ENCODE measurements around the gene EMC7. TPM values are rescaled to one million over a fixed set of nuclear protein-coding genes. Genes with fewer than 3 reads are reported as not detected.
"Not testable (repeated sequence)": the region's sequence is repeated elsewhere in the genome, so short reads cannot be mapped to it uniquely, and the experiment has no call there.

The EMC7 gene
- total and polyA plus RNA-seq, 2 donors = 27.3 to 59.1 TPM

GRCh38 chr15:34050385-34050784 is 51.3 kb downstream of the EMC7 start:
- DNase-seq (ENCODE audit: low read depth in 6 of 9, low spot score in 9 of 9); H3K4me3 ChIP-seq (ENCODE audit: low read length in 2 of 2); H3K36me3 ChIP-seq (ENCODE audit: control insufficient read depth in 2 of 2, insufficient read depth in 2 of 2, low read length in 1 of 2); H3K27me3 ChIP-seq (ENCODE audit: control insufficient read depth in 2 of 2, insufficient read depth in 1 of 2, low read length in 1 of 2); H3K27ac ChIP-seq (ENCODE audit: low read depth in 1 of 2, low read length in 1 of 2); H3K9me3 ChIP-seq (ENCODE audit: control insufficient read depth in 2 of 2, insufficient read depth in 1 of 2, low read length in 1 of 2); H3K4me1 ChIP-seq (ENCODE audit: control insufficient read depth in 2 of 2, insufficient read depth in 2 of 2, low read length in 2 of 2): not testable (repeated sequence)
- WGBS = 95% methylated on average over 1 of the region's 1 CpG

DNA sequence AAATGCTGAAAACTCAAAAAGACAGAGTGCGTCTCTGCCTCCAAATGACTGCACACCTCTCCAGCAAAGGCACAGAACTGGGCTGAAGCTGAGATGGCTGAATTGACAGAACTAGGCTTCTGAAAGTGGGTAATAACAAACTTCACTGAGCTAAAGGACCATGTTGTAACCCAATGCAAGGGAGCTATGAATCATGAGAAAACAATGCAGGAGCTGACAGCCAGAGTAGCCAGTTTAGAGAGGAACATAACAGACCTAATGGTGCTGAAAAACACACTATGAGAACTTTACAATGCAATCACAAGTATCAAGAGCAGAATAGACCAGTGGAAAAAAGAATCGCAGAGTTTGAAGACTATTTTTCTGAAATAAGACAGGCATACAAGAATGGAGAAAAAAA is 52.5 kb downstream of the EMC7 start:
- H3K4me3 ChIP-seq (ENCODE audit: low read length in 2 of 2) = no peak overlapping the region
- H3K27me3 ChIP-seq (ENCODE audit: control insufficient read depth in 2 of 2, insufficient read depth in 1 of 2, low read length in 1 of 2) = no peaks in the 10 kb centered on the region
- H3K4me1 ChIP-seq (ENCODE audit: control insufficient read depth in 2 of 2, insufficient read depth in 2 of 2, low read length in 2 of 2) = no peaks in the 10 kb centered on the region
- H3K36me3 ChIP-seq (ENCODE audit: control insufficient read depth in 2 of 2, insufficient read depth in 2 of 2, low read length in 1 of 2) = no peaks in the 10 kb centered on the region
- 98% methylated on average over 2 of the region's 2 CpGs for WGBS
- H3K27ac ChIP-seq (ENCODE audit: low read depth in 1 of 2, low read length in 1 of 2) = no peak overlapping the region
- H3K9me3 ChIP-seq (ENCODE audit: control insufficient read depth in 2 of 2, insufficient read depth in 1 of 2, low read length in 1 of 2) = no peaks in the 10 kb centered on the region
- no peak for DNase-seq (ENCODE audit: low read depth in 6 of 9, low spot score in 9 of 9)

GRCh38 chr15:34047893-34048775 is 53.5 kb downstream of the EMC7 start:
- H3K4me3 ChIP-seq (ENCODE audit: low read length in 2 of 2) = no peak overlapping the region
- no peaks in the 10 kb centered on the region for H3K9me3 ChIP-seq (ENCODE audit: control insufficient read depth in 2 of 2, insufficient read depth in 1 of 2, low read length in 1 of 2)
- H3K4me1 ChIP-seq (ENCODE audit: control insufficient read depth in 2 of 2, insufficient read depth in 2 of 2, low read length in 2 of 2) = no peaks in the 10 kb centered on the region
- H3K27ac ChIP-seq (ENCODE audit: low read depth in 1 of 2, low read length in 1 of 2) = no peak overlapping the region
- no peaks in the 10 kb centered on the region for H3K36me3 ChIP-seq (ENCODE audit: control insufficient read depth in 2 of 2, insufficient read depth in 2 of 2, low read length in 1 of 2)
- DNase-seq (ENCODE audit: low read depth in 6 of 9, low spot score in 9 of 9) = no peak
- 89% methylated on average over 10 of the region's 10 CpGs for WGBS
- no peaks in the 10 kb centered on the region for H3K27me3 ChIP-seq (ENCODE audit: control insufficient read depth in 2 of 2, insufficient read depth in 1 of 2, low read length in 1 of 2)

GRCh38 chr15:34046471-34047145 is 55.1 kb downstream of the EMC7 start:
- Histone ChIP-seq H3K4me3 (ENCODE audit: low read length in 2 of 2) (no peak overlapping the region), H3K9me3 (ENCODE audit: control insufficient read depth in 2 of 2, insufficient read depth in 1 of 2, low read length in 1 of 2) (no peaks in the 10 kb centered on the region), H3K36me3 (ENCODE audit: control insufficient read depth in 2 of 2, insufficient read depth in 2 of 2, low read length in 1 of 2) (no peaks in the 10 kb centered on the region), H3K27me3 (ENCODE audit: control insufficient read depth in 2 of 2, insufficient read depth in 1 of 2, low read length in 1 of 2) (no peaks in the 10 kb centered on the region), H3K27ac (ENCODE audit: low read depth in 1 of 2, low read length in 1 of 2) (no peak overlapping the region), H3K4me1 (ENCODE audit: control insufficient read depth in 2 of 2, insufficient read depth in 2 of 2, low read length in 2 of 2) (no peaks in the 10 kb centered on the region)
- 97% methylated on average over 16 of the region's 16 CpGs for WGBS
- DNase-seq (ENCODE audit: low read depth in 6 of 9, low spot score in 9 of 9) = no peak

DNA sequence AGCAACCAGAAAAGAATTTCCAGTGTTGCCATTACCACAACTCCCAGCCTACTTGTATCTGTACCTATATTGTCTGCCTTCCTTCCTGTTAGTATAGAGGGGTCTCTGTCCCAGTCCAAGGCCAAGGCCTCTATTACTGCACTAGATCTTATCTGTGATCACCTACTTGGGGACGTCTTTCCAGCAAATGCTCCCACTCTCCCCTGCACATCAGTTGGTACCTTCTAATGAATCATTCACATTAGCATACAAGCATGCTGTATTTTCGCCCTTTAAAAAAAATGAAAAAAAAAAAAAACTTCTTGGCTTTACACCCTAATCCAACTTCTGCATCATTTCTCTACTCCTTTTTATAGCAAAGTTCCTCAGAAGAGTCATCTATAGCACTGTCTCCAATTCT is 57.8 kb downstream of the EMC7 start:
- no peak overlapping the region for H3K4me3 ChIP-seq (ENCODE audit: low read length in 2 of 2)
- H3K36me3 ChIP-seq (ENCODE audit: control insufficient read depth in 2 of 2, insufficient read depth in 2 of 2, low read length in 1 of 2) = no peaks in the 10 kb centered on the region
- no peak overlapping the region for H3K27ac ChIP-seq (ENCODE audit: low read depth in 1 of 2, low read length in 1 of 2)
- H3K27me3 ChIP-seq (ENCODE audit: control insufficient read depth in 2 of 2, insufficient read depth in 1 of 2, low read length in 1 of 2) = no peaks in the 10 kb centered on the region
- 95% methylated on average over 2 of the region's 2 CpGs for WGBS
- H3K9me3 ChIP-seq (ENCODE audit: control insufficient read depth in 2 of 2, insufficient read depth in 1 of 2, low read length in 1 of 2) = no peaks in the 10 kb centered on the region
- peaks cover 0 to 8% of the 10 kb centered on the region in 2 donors for H3K4me1 ChIP-seq (ENCODE audit: control insufficient read depth in 2 of 2, insufficient read depth in 2 of 2, low read length in 2 of 2)
- no peak for DNase-seq (ENCODE audit: low read depth in 6 of 9, low spot score in 9 of 9)

GRCh38 chr15:34043391-34043790 is 58.3 kb downstream of the EMC7 start:
- Histone ChIP-seq H3K27me3 (ENCODE audit: control insufficient read depth in 2 of 2, insufficient read depth in 1 of 2, low read length in 1 of 2) (no peaks in the 10 kb centered on the region), H3K27ac (ENCODE audit: low read depth in 1 of 2, low read length in 1 of 2) (no peak overlapping the region), H3K4me3 (ENCODE audit: low read length in 2 of 2) (no peak overlapping the region), H3K36me3 (ENCODE audit: control insufficient read depth in 2 of 2, insufficient read depth in 2 of 2, low read length in 1 of 2) (no peaks in the 10 kb centered on the region), H3K9me3 (ENCODE audit: control insufficient read depth in 2 of 2, insufficient read depth in 1 of 2, low read length in 1 of 2) (no peaks in the 10 kb centered on the region), H3K4me1 (ENCODE audit: control insufficient read depth in 2 of 2, insufficient read depth in 2 of 2, low read length in 2 of 2) (peaks cover 0 to 8% of the 10 kb centered on the region in 2 donors)
- DNase-seq (ENCODE audit: low read depth in 6 of 9, low spot score in 9 of 9) = no peak
- WGBS = 94% methylated on average over 1 of the region's 1 CpG

DNA sequence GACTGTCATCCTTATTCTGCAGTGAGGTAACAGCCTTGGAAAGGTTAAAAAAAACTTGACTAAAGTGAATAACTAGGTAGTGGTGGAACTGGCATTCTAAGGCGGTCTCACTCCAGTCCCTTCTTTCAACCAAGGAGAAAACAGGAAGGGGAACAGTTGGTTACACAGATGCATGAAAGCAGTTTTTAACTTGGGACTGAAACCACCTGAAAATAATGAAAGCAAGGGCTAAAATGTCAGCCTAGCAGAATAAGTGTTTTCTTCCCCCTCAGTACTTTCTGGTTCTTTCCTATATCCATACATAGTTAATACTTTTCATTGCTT is 61.9 kb downstream of the EMC7 start:
- Histone ChIP-seq H3K9me3 (ENCODE audit: control insufficient read depth in 2 of 2, insufficient read depth in 1 of 2, low read length in 1 of 2) (no peaks in the 10 kb centered on the region), H3K27ac (ENCODE audit: low read depth in 1 of 2, low read length in 1 of 2) (peak overlapping the region; percentile 15 to 79), H3K4me3 (ENCODE audit: low read length in 2 of 2) (peak overlapping the region; percentile 22 to 98), H3K4me1 (ENCODE audit: control insufficient read depth in 2 of 2, insufficient read depth in 2 of 2, low read length in 2 of 2) (peaks cover 0 to 8% of the 10 kb centered on the region in 2 donors), H3K27me3 (ENCODE audit: control insufficient read depth in 2 of 2, insufficient read depth in 1 of 2, low read length in 1 of 2) (no peaks in the 10 kb centered on the region), H3K36me3 (ENCODE audit: control insufficient read depth in 2 of 2, insufficient read depth in 2 of 2, low read length in 1 of 2) (no peaks in the 10 kb centered on the region)
- 9% methylated on average over 1 of the region's 1 CpG for WGBS
- peak in 6 of 9 donors; percentile 4 to 48 (median 16) for DNase-seq (ENCODE audit: low read depth in 6 of 9, low spot score in 9 of 9)

GRCh38 chr15:34038871-34039789 is 62.5 kb downstream of the EMC7 start, which contains the start of gene AVEN:
AVEN (minus strand) TSS chr15:34039204; CDS start chr15:34039046, 158 bp downstream.
- peak in 8 of 9 donors; percentile 27 to 76 (median 52) for DNase-seq (ENCODE audit: low read depth in 6 of 9, low spot score in 9 of 9)
- H3K36me3 ChIP-seq (ENCODE audit: control insufficient read depth in 2 of 2, insufficient read depth in 2 of 2, low read length in 1 of 2) = no peaks in the 10 kb centered on the region
- H3K27me3 ChIP-seq (ENCODE audit: control insufficient read depth in 2 of 2, insufficient read depth in 1 of 2, low read length in 1 of 2) = no peaks in the 10 kb centered on the region
- peaks cover 0 to 8% of the 10 kb centered on the region in 2 donors for H3K4me1 ChIP-seq (ENCODE audit: control insufficient read depth in 2 of 2, insufficient read depth in 2 of 2, low read length in 2 of 2)
- peak within 1 kb of the TSS; percentile 88 to 98 for H3K4me3 ChIP-seq (ENCODE audit: low read length in 2 of 2)
- no peaks in the 10 kb centered on the region for H3K9me3 ChIP-seq (ENCODE audit: control insufficient read depth in 2 of 2, insufficient read depth in 1 of 2, low read length in 1 of 2)
- H3K27ac ChIP-seq (ENCODE audit: low read depth in 1 of 2, low read length in 1 of 2) = peak within 1 kb of the TSS; percentile 79 to 95
- under 1% methylated on average over 82 of the region's 82 CpGs for WGBS
